NCI-H1417 treated with DMSO at 0.1 percent for 48 hours (cell line): ENCODE data around the gene CIAO2A.
"Not testable (repeated sequence)": the region's sequence is repeated elsewhere in the genome, so short reads cannot be mapped to it uniquely, and the experiment has no call there.

Source experiments
- DNase-seq: peaks from one replicate; lab custom pipeline; 2025; lab: John Stamatoyannopoulos, UW

The CIAO2A gene

GRCh38 chr15:64112073-64112772 lies 18.6 kb upstream of the CIAO2A start:
- DNase-seq, result no peak

GRCh38 chr15:64111679-64112050 lies 18.0 kb upstream of the CIAO2A start:
- DNase-seq, result no peak

- no peak for DNase-seq
These were observed 17.5 kb upstream of the CIAO2A start for GRCh38 chr15:64110950-64111678.

GRCh38 chr15:64110108-64110701 lies 16.6 kb upstream of the CIAO2A start:
- not testable (repeated sequence) for DNase-seq

- DNase-seq, result no peak
These were observed 13.7 kb upstream of the CIAO2A start for GRCh38 chr15:64107337-64107736.

GRCh38 chr15:64105113-64105704 lies 11.6 kb upstream of the CIAO2A start:
- no peak for DNase-seq

GRCh38 chr15:64102497-64102896 lies 8.9 kb upstream of the CIAO2A start:
- DNase-seq, result no peak

GRCh38 chr15:64100958-64101357 lies 7.3 kb upstream of the CIAO2A start:
- DNase-seq, result no peak

- DNase-seq, result no peak
These were observed 5.7 kb upstream of the CIAO2A start for GRCh38 chr15:64099379-64099778.

- no peak for DNase-seq
These were observed 3.2 kb upstream of the CIAO2A start for GRCh38 chr15:64096668-64097384.

GRCh38 chr15:64095795-64096667 lies 2.4 kb upstream of the CIAO2A start, which contains the start of gene SNX1:
TSS of gene SNX1 (plus strand) at chr15:64095982. CDS start at chr15:64096014, 32 bp downstream.
- DNase-seq, result peak; percentile 47

GRCh38 chr15:64095431-64095794 lies 1.8 kb upstream of the CIAO2A start:
- DNase-seq, result no peak

- DNase-seq, result no peak
These were observed 593 bp downstream of the CIAO2A start for GRCh38 chr15:64092864-64093626.

- DNase-seq, result no peak
These were observed 1.4 kb downstream of the CIAO2A start for GRCh38 chr15:64092075-64092820.

GRCh38 chr15:64090527-64090926 lies 3.1 kb downstream of the CIAO2A start:
- no peak for DNase-seq

- DNase-seq, result no peak
These were observed 3.9 kb downstream of the CIAO2A start for GRCh38 chr15:64089543-64090280.

- DNase-seq, result no peak
These were observed 10.9 kb downstream of the CIAO2A start for GRCh38 chr15:64082757-64083156.

GRCh38 chr15:64073496-64073895 lies 20.1 kb downstream of the CIAO2A start:
- DNase-seq, result not testable (repeated sequence)

GRCh38 chr15:64072812-64073211 lies 20.8 kb downstream of the CIAO2A start:
- no peak for DNase-seq
